Loucy (cell line): ENCODE measurements around the gene RGMB.

Experiments
- H2AFZ ChIP-seq: fragments of 200-600 bp; sonication (generic); 2 replicates; pipeline ENCODE4 v1.6.0; 2016; ENCODE audit warnings: antibody characterized with exemption, mild to moderate bottlenecking, low read length, moderate library complexity
- H3F3A ChIP-seq: fragments of 200-600 bp; 2 replicates; pipeline ENCODE4 v1.6.0; 2016; ENCODE audit warnings: antibody characterized with exemption, low read depth, mild to moderate bottlenecking
- H3K27me3 ChIP-seq: fragments of 200-600 bp; sonication (generic); 2 replicates; pipeline ENCODE4 v1.6.1; 2014; ENCODE audit warnings: low read length, mild to moderate bottlenecking; ENCODE audit not compliant: insufficient read depth, poor library complexity, severe bottlenecking
- H3K36me3 ChIP-seq: fragments of 200-600 bp; sonication (generic); 2 replicates; pipeline ENCODE4 v1.6.1; 2016; ENCODE audit warnings: low read length; ENCODE audit not compliant: insufficient read depth
- H3K4me1 ChIP-seq: fragments of 200-600 bp; sonication (generic); 2 replicates; pipeline ENCODE4 v1.5.1; 2014; ENCODE audit warnings: low read length, mild to moderate bottlenecking; ENCODE audit not compliant: insufficient read depth, poor library complexity, severe bottlenecking
- H3K4me2 ChIP-seq: fragments of 200-600 bp; sonication (generic); 2 replicates; pipeline ENCODE4 v1.6.0; 2014; ENCODE audit warnings: antibody characterized with exemption, low read length, low read depth, mild to moderate bottlenecking; ENCODE audit not compliant: poor library complexity, severe bottlenecking
- H3K4me3 ChIP-seq: fragments of 200-600 bp; sonication (generic); 2 replicates; pipeline ENCODE4 v1.5.1; 2014; ENCODE audit warnings: low read length, mild to moderate bottlenecking, mixed read lengths; ENCODE audit not compliant: poor library complexity, severe bottlenecking
- H3K79me2 ChIP-seq: fragments of 200-600 bp; sonication (generic); 2 replicates; pipeline ENCODE4 v1.6.1; 2014; ENCODE audit warnings: low read length; ENCODE audit not compliant: insufficient read depth
- H3K9ac ChIP-seq: fragments of 200-600 bp; sonication (generic); 2 replicates; pipeline ENCODE4 v1.6.0; 2014; ENCODE audit warnings: mild to moderate bottlenecking, low read depth, low read length, moderate library complexity; ENCODE audit not compliant: poor library complexity, severe bottlenecking
- H3K9me2 ChIP-seq: fragments of 200-600 bp; sonication (generic); replicated peaks from 2 replicates; pipeline ENCODE4 v1.6.1; 2016; ENCODE audit warnings: low read depth, low read length, mixed read lengths
- H3K9me3 ChIP-seq: fragments of 200-600 bp; sonication (generic); 2 replicates; pipeline ENCODE4 v1.6.1; 2014; ENCODE audit warnings: mild to moderate bottlenecking, antibody characterized with exemption, low read length, low read depth; ENCODE audit not compliant: insufficient read depth
- H4K20me1 ChIP-seq: fragments of 200-600 bp; sonication (generic); 2 replicates; pipeline ENCODE4 v1.6.0; 2014; ENCODE audit warnings: antibody characterized with exemption, low read length, mild to moderate bottlenecking; ENCODE audit not compliant: insufficient read depth, poor library complexity, severe bottlenecking
- EZH2phosphoT487 ChIP-seq: fragments of 200-600 bp; IDR thresholded peaks from 2 replicates; pipeline ENCODE4 v1.6.1; 2018; ENCODE audit warnings: antibody characterized with exemption, mild to moderate bottlenecking, moderate library complexity, borderline replicate concordance
- TF ChIP-seq, protein P1 (sequence below): fragments of 200-600 bp; sonication (generic); conservative IDR thresholded peaks from 2 replicates; pipeline ENCODE4 v1.5.1; 2014; ENCODE audit warnings: mild to moderate bottlenecking, antibody characterized with exemption, low read length

The RGMB gene

DNA sequence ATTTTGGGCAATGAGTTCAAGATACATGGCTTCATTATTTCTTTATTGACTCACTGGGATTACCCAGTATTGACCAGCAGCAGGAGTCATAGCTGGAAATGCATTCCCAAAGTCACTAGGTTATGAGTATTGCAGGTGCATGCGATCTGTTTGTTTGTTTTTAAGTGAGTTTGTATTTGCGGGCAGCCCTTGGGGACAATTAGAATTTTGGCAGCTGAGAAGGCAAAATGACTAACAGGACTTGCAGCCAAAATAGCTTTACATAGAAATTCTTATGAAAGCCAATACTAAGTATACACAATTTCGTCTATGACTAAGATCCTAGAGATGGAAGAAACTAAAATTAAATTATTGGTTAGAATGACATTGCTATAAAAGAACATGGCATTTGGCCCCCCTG lies 18.1 kb upstream of the RGMB start:
- Histone ChIP-seq H3K4me1 (no peaks in the 10 kb centered on the region), H3K4me2 (no peak overlapping the region), H3K36me3 (no peaks in the 10 kb centered on the region), H3K9me3 (no peaks in the 10 kb centered on the region), H3K27me3 (no peaks in the 10 kb centered on the region), H3K9ac (no peak overlapping the region), H3K9me2 (no peaks in the 10 kb centered on the region), H3K79me2 (no peaks in the 10 kb centered on the region), H4K20me1 (no peaks in the 10 kb centered on the region), H3F3A (no peaks in the 10 kb centered on the region), H2AFZ (no peak overlapping the region), H3K4me3 (no peak overlapping the region)
- no peak for TF ChIP-seq EZH2phosphoT487
- TF ChIP-seq, protein P1, sequence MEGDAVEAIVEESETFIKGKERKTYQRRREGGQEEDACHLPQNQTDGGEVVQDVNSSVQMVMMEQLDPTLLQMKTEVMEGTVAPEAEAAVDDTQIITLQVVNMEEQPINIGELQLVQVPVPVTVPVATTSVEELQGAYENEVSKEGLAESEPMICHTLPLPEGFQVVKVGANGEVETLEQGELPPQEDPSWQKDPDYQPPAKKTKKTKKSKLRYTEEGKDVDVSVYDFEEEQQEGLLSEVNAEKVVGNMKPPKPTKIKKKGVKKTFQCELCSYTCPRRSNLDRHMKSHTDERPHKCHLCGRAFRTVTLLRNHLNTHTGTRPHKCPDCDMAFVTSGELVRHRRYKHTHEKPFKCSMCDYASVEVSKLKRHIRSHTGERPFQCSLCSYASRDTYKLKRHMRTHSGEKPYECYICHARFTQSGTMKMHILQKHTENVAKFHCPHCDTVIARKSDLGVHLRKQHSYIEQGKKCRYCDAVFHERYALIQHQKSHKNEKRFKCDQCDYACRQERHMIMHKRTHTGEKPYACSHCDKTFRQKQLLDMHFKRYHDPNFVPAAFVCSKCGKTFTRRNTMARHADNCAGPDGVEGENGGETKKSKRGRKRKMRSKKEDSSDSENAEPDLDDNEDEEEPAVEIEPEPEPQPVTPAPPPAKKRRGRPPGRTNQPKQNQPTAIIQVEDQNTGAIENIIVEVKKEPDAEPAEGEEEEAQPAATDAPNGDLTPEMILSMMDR: no peak

GRCh38 chr5:98757978-98758377 lies 15.5 kb upstream of the RGMB start:
- H3K79me2 ChIP-seq: no peaks in the 10 kb centered on the region
- H3K9ac ChIP-seq: no peak overlapping the region
- no peak overlapping the region for H3K4me2 ChIP-seq
- H4K20me1 ChIP-seq: no peaks in the 10 kb centered on the region
- no peaks in the 10 kb centered on the region for H3K27me3 ChIP-seq
- H3K4me3 ChIP-seq: no peak overlapping the region
- H3K9me3 ChIP-seq: no peaks in the 10 kb centered on the region
- H3F3A ChIP-seq: no peaks in the 10 kb centered on the region
- no peaks in the 10 kb centered on the region for H3K36me3 ChIP-seq
- H3K9me2 ChIP-seq: no peaks in the 10 kb centered on the region
- H2AFZ ChIP-seq: no peak overlapping the region
- no peaks in the 10 kb centered on the region for H3K4me1 ChIP-seq
- TF ChIP-seq, protein P1: no peak
- TF ChIP-seq EZH2phosphoT487: no peak

DNA sequence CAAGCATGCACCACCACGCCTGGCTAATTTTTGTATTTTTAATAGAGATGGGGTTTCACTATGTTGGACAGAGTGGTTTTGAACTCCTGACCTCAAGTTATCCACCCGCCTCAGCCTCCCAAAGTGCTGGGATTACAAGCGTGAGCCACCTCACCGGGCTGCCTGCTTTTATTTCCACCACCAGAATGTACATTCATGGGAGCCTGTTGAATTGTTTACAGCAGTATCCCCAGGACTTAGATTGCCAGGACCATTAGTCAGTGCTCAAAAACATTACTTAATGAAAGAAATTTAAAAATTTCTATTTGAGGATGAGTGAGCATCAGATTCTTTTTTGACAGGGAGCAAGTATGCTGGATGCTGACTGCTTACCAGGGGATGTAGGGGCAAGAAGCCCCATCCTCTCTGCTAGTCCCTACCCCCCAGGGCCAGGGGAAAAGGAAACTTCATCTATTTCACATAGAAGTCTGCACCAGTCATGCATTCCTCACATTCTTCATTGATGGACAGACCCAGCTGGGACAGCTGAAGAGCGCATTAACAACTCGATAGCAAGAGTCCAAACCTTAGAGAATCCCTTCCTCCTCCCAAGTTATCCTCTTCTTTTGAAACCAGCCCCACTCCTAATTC lies 10.3 kb upstream of the RGMB start:
- Histone ChIP-seq H3K79me2 (no peaks in the 10 kb centered on the region), H3K9me2 (no peaks in the 10 kb centered on the region), H3K4me1 (no peaks in the 10 kb centered on the region), H3K9ac (no peak overlapping the region), H3F3A (no peaks in the 10 kb centered on the region), H3K4me3 (no peak overlapping the region), H3K9me3 (no peaks in the 10 kb centered on the region), H3K4me2 (no peak overlapping the region), H3K36me3 (no peaks in the 10 kb centered on the region), H4K20me1 (no peaks in the 10 kb centered on the region), H3K27me3 (no peaks in the 10 kb centered on the region), H2AFZ (no peak overlapping the region)
- TF ChIP-seq, protein P1: no peak
- TF ChIP-seq EZH2phosphoT487: no peak
